ENCODE results near the gene C22orf15.
"Not testable (repeated sequence)": the region's sequence is repeated elsewhere in the genome, so short reads cannot be mapped to it uniquely, and the experiment has no call there.

Gene C22orf15

DNA sequence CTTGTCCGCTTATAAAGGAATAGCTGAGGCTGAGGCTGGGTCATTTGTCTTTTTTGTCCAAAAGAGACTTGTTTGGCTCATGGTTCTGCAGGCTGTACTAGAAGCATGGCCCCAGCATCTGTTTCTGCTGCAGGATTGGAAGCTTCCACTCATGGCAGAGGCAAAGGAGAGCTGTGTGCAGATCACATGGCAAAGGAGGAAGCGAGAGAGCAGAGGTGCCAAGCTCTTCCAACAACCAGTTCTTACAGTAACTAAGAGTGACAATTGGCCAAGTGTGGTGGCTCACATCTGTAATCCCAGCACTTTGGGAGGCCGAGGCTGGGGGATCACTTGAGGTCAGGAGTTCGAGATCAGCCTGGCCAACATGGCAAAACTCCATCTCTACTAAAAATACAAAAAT, 34.7 kb upstream of the C22orf15 start:
- not testable (repeated sequence) for H3K4me1 ChIP-seq (ENCODE audit: control insufficient read depth, low read depth, low read length); H3K4me3 ChIP-seq (ENCODE audit: low read length); H3K27me3 ChIP-seq (ENCODE audit: control insufficient read depth, insufficient read depth, low read length); H3K9ac ChIP-seq (ENCODE audit: low read length); H3K9me3 ChIP-seq (ENCODE audit: control insufficient read depth, low read depth, low read length); H3K27ac ChIP-seq (ENCODE audit: low read length); H3K36me3 ChIP-seq (ENCODE audit: control insufficient read depth, low read depth, low read length)

GRCh38 chr22:23737696-23738095, 25.1 kb upstream of the C22orf15 start:
- H3K9ac ChIP-seq (ENCODE audit: low read length) = no peak overlapping the region
- no peak overlapping the region for H3K4me3 ChIP-seq (ENCODE audit: low read length)
- no peaks in the 10 kb centered on the region for H3K36me3 ChIP-seq (ENCODE audit: control insufficient read depth, low read depth, low read length)

DNA sequence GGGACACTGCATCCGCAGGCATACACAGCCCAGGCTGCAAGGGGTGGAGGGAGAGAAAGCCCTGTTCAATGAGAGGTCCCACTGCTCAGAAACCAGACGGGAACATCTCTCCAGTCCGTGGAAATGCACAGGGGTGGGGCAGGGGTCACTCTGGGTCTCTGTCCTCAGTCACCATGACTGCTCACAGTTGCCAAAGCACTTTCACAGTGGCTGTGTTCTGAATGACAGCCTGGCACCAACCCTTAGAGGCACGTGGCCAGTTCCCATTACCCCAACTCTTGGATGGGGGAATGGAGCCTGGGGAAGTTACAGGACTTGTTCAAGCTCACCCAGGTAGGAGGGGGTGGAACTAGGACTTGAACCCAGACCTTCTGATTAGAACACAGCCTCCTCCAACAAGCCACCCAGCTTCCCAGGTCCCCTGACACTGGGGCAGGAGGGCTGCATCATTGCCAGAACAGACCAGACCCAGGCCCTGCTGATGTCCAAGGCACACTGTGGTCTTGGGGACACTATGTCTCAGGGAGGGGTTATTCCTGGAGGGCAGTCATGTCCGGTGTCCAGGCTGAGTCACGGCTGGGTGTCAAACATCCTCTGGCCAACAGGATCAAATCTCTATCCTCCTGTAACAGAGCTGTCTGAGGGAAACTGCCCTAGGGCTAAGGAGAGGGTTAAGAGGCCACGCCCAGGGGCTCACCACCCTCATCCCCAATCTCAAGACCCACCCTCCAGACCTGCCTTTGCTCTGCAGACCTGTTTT, 20.1 kb upstream of the C22orf15 start:
- no peaks in the 10 kb centered on the region for H3K27me3 ChIP-seq (ENCODE audit: control insufficient read depth, insufficient read depth, low read length)
- H3K4me3 ChIP-seq (ENCODE audit: low read length) = no peak overlapping the region
- peaks cover 16% of the 10 kb centered on the region for H3K36me3 ChIP-seq (ENCODE audit: control insufficient read depth, low read depth, low read length)
- H3K4me1 ChIP-seq (ENCODE audit: control insufficient read depth, low read depth, low read length) = no peaks in the 10 kb centered on the region
- no peaks in the 10 kb centered on the region for H3K9me3 ChIP-seq (ENCODE audit: control insufficient read depth, low read depth, low read length)
- H3K9ac ChIP-seq (ENCODE audit: low read length) = no peak overlapping the region
- H3K27ac ChIP-seq (ENCODE audit: low read length) = no peak overlapping the region

More at GRCh38 chr22:23737696-23738095, 25.1 kb upstream of the C22orf15 start:
- Histone ChIP-seq H3K4me1 (ENCODE audit: control insufficient read depth, low read depth, low read length) (no peaks in the 10 kb centered on the region), H3K27ac (ENCODE audit: low read length) (no peak overlapping the region), H3K9me3 (ENCODE audit: control insufficient read depth, low read depth, low read length) (no peaks in the 10 kb centered on the region), H3K27me3 (ENCODE audit: control insufficient read depth, insufficient read depth, low read length) (no peaks in the 10 kb centered on the region)

- Histone ChIP-seq H3K36me3 (ENCODE audit: control insufficient read depth, low read depth, low read length) (peaks cover 16% of the 10 kb centered on the region), H3K27ac (ENCODE audit: low read length) (no peak overlapping the region), H3K27me3 (ENCODE audit: control insufficient read depth, insufficient read depth, low read length) (no peaks in the 10 kb centered on the region), H3K4me3 (ENCODE audit: low read length) (no peak overlapping the region), H3K9ac (ENCODE audit: low read length) (no peak overlapping the region), H3K9me3 (ENCODE audit: control insufficient read depth, low read depth, low read length) (no peaks in the 10 kb centered on the region), H3K4me1 (ENCODE audit: control insufficient read depth, low read depth, low read length) (no peaks in the 10 kb centered on the region)
These were observed 19.5 kb upstream of the C22orf15 start for GRCh38 chr22:23743303-23743705.

- Histone ChIP-seq H3K27ac (ENCODE audit: low read length) (no peak overlapping the region), H3K27me3 (ENCODE audit: control insufficient read depth, insufficient read depth, low read length) (no peaks in the 10 kb centered on the region), H3K36me3 (ENCODE audit: control insufficient read depth, low read depth, low read length) (peaks cover 16% of the 10 kb centered on the region), H3K9ac (ENCODE audit: low read length) (no peak overlapping the region), H3K9me3 (ENCODE audit: control insufficient read depth, low read depth, low read length) (no peaks in the 10 kb centered on the region), H3K4me1 (ENCODE audit: control insufficient read depth, low read depth, low read length) (no peaks in the 10 kb centered on the region), H3K4me3 (ENCODE audit: low read length) (no peak overlapping the region)
These were observed 18.8 kb upstream of the C22orf15 start for GRCh38 chr22:23744001-23744400.

DNA sequence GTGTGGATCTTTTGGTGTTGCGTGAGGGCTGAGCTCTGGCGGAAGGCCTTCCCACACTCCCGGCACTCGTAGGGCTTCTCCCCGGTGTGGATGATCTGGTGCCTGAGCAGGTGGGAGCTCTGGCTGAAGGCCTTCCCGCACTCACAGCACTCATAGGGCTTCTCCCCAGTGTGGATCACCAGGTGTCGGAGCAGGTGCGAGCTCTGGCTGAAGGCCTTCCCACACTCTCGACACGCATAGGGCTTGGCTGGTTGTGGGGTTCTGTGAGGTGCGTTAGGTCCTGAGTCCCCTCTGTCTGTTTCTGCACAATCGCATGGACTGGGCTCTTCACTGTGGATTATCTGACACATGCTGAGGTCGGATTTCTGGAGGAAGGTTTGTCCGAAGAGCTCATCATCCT, 18.3 kb upstream of the C22orf15 start:
- Histone ChIP-seq H3K9ac (ENCODE audit: low read length) (no peak overlapping the region), H3K9me3 (ENCODE audit: control insufficient read depth, low read depth, low read length) (no peaks in the 10 kb centered on the region), H3K4me1 (ENCODE audit: control insufficient read depth, low read depth, low read length) (no peaks in the 10 kb centered on the region), H3K36me3 (ENCODE audit: control insufficient read depth, low read depth, low read length) (peaks cover 16% of the 10 kb centered on the region), H3K27ac (ENCODE audit: low read length) (no peak overlapping the region), H3K4me3 (ENCODE audit: low read length) (no peak overlapping the region), H3K27me3 (ENCODE audit: control insufficient read depth, insufficient read depth, low read length) (no peaks in the 10 kb centered on the region)

DNA sequence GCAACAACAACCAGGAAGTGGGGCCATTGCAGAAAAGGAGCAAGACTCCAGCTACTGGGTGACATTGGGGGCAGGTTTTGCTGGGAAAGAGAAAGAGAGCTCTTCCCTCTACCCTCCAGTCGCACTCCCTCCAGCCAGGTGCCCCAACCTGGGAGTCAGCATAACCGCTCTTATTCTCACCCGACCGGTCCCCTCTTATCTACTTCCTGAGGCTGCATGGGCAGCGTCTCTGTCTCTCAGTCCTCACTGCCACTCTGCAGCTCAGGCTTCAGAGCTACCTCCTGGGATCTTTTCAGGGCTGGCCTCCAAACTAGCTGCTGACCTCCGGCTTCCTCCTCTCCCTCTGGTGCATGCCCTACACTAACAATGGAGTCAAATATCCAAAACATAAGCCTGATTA, 17.0 kb upstream of the C22orf15 start:
- no peaks in the 10 kb centered on the region for H3K4me1 ChIP-seq (ENCODE audit: control insufficient read depth, low read depth, low read length)
- H3K27me3 ChIP-seq (ENCODE audit: control insufficient read depth, insufficient read depth, low read length) = no peaks in the 10 kb centered on the region
- no peaks in the 10 kb centered on the region for H3K9me3 ChIP-seq (ENCODE audit: control insufficient read depth, low read depth, low read length)
- peaks cover 16% of the 10 kb centered on the region for H3K36me3 ChIP-seq (ENCODE audit: control insufficient read depth, low read depth, low read length)
- H3K9ac ChIP-seq (ENCODE audit: low read length) = no peak overlapping the region
- no peak overlapping the region for H3K4me3 ChIP-seq (ENCODE audit: low read length)
- H3K27ac ChIP-seq (ENCODE audit: low read length) = no peak overlapping the region

GRCh38 chr22:23749841-23750301, 12.9 kb upstream of the C22orf15 start:
- peak overlapping the region; percentile 82 for H3K4me3 ChIP-seq (ENCODE audit: low read length)

GRCh38 chr22:23750367-23750713, 12.4 kb upstream of the C22orf15 start:
- H3K27ac ChIP-seq (ENCODE audit: low read length) = no peak overlapping the region
- H3K36me3 ChIP-seq (ENCODE audit: control insufficient read depth, low read depth, low read length) = no peaks in the 10 kb centered on the region
- no peaks in the 10 kb centered on the region for H3K27me3 ChIP-seq (ENCODE audit: control insufficient read depth, insufficient read depth, low read length)
- peak overlapping the region; percentile 54 for H3K9ac ChIP-seq (ENCODE audit: low read length)
- H3K4me1 ChIP-seq (ENCODE audit: control insufficient read depth, low read depth, low read length) = no peaks in the 10 kb centered on the region
- no peaks in the 10 kb centered on the region for H3K9me3 ChIP-seq (ENCODE audit: control insufficient read depth, low read depth, low read length)
- peak overlapping the region; percentile 82 for H3K4me3 ChIP-seq (ENCODE audit: low read length)

More at GRCh38 chr22:23749841-23750301, 12.9 kb upstream of the C22orf15 start:
- Histone ChIP-seq H3K9me3 (ENCODE audit: control insufficient read depth, low read depth, low read length) (no peaks in the 10 kb centered on the region), H3K36me3 (ENCODE audit: control insufficient read depth, low read depth, low read length) (peaks cover under 1% of the 10 kb centered on the region), H3K9ac (ENCODE audit: low read length) (no peak overlapping the region), H3K4me1 (ENCODE audit: control insufficient read depth, low read depth, low read length) (no peaks in the 10 kb centered on the region), H3K27me3 (ENCODE audit: control insufficient read depth, insufficient read depth, low read length) (no peaks in the 10 kb centered on the region), H3K27ac (ENCODE audit: low read length) (no peak overlapping the region)

DNA sequence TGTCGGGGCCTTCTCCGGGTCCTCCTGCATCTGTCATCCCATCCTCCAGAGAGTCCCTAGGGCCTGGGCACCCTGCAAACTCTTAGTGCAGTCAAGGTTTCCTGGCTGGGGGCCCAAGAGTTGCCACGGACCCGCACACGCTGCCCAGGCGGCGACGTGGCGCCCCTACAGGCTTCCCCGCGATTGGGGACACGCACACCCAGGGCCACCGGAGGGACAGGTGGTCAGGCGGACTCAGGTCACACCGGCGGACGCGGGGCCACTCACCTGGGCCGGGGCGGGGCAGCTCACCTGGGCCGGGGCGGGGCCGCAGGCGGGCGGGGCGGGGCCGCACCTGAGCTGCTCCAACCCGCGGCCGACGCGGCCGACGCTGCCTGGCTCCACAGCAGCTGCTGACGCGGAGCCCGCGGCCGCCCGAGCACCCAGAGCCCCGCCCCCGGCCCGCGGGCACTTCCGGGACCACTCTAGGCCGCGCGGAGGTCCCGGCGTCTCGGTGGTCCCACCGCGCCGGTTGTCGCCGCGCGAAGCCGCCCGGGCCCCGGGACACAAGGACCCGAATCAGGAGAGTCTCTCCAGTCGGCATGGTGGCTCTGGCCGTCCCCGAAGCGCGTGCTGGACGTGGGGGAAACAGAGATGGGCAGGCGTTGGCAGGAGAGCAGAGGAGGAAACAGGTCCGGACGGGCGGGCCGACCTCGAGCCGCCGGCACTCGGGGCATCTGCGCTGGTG, 11.9 kb upstream of the C22orf15 start, which contains the start of gene ZNF70:
ZNF70 (minus strand) TSS at position 399 of the 727 bp plus-strand sequence. CDS start 5,972 bp downstream, outside the sequence.
- Histone ChIP-seq H3K4me1 (ENCODE audit: control insufficient read depth, low read depth, low read length) (no peaks in the 10 kb centered on the region), H3K9me3 (ENCODE audit: control insufficient read depth, low read depth, low read length) (no peaks in the 10 kb centered on the region), H3K27me3 (ENCODE audit: control insufficient read depth, insufficient read depth, low read length) (no peaks in the 10 kb centered on the region), H3K4me3 (ENCODE audit: low read length) (peak within 1 kb of the TSS; percentile 90), H3K27ac (ENCODE audit: low read length) (peak within 1 kb of the TSS; percentile 82), H3K36me3 (ENCODE audit: control insufficient read depth, low read depth, low read length) (no peaks in the 10 kb centered on the region), H3K9ac (ENCODE audit: low read length) (peak within 1 kb of the TSS; percentile 86)

DNA sequence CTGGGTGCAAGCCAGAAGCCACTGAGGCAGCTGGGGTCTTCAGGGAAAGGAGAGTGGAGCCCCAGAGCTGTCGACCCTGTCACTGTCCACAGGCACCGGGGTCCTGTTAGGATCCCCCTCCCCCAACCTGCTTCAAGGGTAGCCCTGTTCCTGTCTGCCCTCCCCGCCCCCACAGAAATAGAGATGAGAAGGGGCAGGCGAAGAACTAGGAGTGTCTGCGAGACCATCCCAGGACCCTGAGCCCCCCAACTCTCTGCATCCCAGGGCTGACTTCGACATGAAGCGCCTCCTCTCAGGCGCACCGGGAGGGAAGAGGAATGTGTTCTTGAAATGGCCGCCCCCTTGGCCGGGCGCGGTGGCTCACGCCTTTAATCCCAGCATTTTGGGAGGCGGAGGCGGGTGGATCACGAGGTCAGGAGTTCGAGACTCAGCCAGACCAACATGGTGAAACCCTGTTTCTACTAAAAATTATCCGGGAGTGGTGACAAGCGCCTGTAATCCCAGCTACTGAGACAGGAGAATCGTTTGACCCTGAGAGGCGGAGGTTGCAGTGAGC, 11.3 kb upstream of the C22orf15 start:
- Histone ChIP-seq H3K27me3 (ENCODE audit: control insufficient read depth, insufficient read depth, low read length) (no peaks in the 10 kb centered on the region), H3K4me1 (ENCODE audit: control insufficient read depth, low read depth, low read length) (no peaks in the 10 kb centered on the region), H3K36me3 (ENCODE audit: control insufficient read depth, low read depth, low read length) (no peaks in the 10 kb centered on the region), H3K27ac (ENCODE audit: low read length) (peak overlapping the region; percentile 82), H3K4me3 (ENCODE audit: low read length) (peak overlapping the region; percentile 90), H3K9me3 (ENCODE audit: control insufficient read depth, low read depth, low read length) (no peaks in the 10 kb centered on the region), H3K9ac (ENCODE audit: low read length) (peak overlapping the region; percentile 86)
